ENCODE measurements around the gene FFAR1.

The FFAR1 gene, protein sequence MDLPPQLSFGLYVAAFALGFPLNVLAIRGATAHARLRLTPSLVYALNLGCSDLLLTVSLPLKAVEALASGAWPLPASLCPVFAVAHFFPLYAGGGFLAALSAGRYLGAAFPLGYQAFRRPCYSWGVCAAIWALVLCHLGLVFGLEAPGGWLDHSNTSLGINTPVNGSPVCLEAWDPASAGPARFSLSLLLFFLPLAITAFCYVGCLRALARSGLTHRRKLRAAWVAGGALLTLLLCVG (N-terminal part only)

DNA sequence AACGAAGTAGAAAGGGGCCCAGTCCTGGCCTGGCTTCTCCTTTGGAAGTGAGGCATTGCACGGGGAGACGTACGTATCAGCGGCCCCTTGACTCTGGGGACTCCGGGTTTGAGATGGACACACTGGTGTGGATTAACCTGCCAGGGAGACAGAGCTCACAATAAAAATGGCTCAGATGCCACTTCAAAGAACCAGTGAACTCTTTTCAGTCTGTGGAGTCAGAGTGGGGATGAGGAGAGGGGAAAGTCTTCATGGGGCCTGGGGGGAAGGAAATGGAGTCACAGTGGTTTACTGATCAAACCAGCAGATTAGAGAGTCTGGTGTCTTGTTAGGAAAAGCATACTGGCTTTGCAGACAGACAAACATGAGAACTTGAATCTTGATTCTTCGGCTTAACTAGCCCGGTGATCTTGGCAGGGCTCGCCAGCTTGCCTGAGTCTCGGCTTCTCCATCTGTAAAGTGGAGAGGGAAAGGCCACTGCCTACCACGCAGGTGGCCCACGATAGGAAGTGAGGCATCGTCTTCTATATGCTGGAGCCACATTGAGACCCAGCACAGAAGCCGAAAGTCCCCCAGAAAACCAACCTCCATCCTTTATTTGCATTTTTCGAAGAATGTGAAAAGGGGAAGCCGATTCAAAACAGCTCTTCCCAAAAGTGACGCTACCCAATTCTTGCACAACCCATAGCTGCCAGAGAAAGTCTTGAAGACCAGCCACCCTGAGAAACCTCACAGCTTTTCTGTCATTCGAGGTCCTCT, at the start of gene FFAR1:
TSS of gene FFAR1 (plus strand) at position 732 of the 759 bp plus-strand sequence. CDS start 3,650 bp downstream, outside the sequence.
- DNase-seq: peak in 5 of 14 donors; percentile 11 to 43 (median 12)

DNA sequence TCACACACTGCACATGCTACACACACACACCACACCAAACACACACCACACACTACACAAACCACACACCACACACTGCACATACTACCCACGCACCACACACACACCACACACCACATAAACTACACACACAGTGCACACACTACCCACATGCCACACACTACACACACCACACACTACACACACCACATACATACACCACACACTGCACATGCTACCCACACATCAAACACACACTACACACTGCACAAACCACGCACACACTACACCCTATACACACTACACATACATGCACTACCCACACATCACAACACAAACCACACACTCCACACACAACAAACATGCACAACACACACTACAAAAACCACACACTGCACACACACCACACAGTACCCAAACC, 49.8 kb upstream of the FFAR1 start:
- DNase-seq: no peak

DNA sequence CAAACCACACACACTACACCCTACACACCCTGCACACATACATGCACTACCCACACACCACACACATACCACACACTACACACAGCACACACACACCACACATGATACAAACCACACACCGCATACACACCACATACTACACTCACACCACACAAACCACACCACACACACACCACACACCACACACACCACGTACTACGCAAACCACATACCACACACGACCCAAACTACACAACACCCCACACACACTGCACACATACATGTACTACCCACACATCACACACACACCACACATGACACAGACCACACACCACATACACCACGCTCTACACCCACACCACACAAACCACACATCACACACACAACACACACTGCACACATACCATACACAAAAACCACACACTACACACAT, 49.1 kb upstream of the FFAR1 start:
- no peak for DNase-seq

DNA sequence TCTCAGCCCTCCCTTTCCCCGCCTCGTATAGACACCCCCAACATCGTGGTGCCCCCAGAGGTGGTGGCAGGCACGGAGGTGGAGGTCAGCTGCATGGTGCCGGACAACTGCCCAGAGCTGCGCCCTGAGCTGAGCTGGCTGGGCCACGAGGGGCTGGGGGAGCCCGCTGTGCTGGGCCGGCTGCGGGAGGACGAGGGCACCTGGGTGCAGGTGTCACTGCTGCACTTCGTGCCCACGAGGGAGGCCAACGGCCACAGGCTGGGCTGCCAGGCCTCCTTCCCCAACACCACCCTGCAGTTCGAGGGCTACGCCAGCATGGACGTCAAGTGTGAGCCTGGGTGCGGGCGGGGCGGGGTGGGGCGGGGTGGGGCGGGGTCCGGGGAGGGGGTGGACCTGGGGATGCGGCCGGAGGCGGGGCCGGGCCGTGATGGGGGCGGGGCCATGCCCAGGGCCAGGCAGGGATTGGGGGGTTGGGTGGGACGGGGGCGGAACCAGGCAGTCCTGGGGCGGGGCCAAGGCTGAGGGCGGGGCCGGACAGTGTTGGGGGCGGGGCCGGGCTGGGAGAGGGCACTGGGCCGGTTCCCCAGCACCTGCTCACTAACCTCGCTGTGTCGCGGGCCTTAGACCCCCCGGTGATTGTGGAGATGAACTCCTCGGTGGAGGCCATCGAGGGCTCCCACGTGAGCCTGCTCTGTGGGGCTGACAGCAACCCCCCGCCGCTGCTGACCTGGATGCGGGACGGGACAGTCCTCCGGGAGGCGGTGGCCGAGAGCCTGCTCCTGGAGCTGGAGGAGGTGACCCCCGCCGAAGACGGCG, 48.0 kb upstream of the FFAR1 start:
- peak in 11 of 14 donors; percentile 21 to 76 (median 28) for DNase-seq

DNA sequence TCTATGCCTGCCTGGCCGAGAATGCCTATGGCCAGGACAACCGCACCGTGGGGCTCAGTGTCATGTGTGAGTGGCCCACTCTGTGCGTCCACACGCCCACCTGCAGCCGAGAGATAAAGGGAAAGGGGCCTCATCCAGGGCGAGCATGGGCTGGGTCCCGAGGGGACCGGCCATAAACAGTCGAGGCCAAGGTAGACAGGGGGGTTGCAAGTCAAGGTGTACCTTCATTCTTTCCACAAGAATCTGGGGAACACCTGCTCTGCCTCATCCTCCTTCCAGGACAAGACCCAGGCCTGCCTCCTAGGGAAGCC, 47.4 kb upstream of the FFAR1 start:
- no peak for DNase-seq

DNA sequence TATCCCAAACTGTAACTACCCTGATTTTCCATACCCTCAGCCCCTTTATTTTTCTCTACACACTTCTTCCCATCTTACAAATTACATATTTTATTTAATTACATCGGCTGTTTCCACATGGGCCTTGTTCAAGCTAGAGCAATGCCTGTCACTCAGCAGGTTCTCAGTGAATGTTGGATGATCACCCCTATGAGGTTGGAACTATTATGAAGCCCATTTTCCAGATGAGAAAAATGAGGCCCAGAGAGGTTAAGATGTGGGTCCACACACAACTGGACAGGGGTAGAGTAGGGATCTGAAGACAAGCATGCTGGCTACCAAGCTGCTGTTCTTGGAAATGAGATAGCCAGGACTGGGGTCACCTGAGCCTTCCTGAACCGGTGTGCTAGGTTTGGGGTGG, 45.7 kb upstream of the FFAR1 start:
- DNase-seq: no peak

DNA sequence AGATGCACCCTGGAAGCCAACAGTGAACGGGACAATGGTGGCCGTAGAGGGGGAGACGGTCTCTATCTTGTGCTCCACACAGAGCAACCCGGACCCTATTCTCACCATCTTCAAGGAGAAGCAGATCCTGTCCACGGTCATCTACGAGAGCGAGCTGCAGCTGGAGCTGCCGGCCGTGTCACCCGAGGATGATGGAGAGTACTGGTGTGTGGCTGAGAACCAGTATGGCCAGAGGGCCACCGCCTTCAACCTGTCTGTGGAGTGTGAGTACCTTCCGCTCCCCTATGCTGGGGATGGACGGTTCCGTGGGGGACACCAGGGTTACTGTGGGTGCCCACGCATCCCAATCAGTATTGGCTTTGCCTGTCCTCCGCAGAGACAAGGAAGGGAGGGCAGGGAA, 45.3 kb upstream of the FFAR1 start:
- DNase-seq: no peak

DNA sequence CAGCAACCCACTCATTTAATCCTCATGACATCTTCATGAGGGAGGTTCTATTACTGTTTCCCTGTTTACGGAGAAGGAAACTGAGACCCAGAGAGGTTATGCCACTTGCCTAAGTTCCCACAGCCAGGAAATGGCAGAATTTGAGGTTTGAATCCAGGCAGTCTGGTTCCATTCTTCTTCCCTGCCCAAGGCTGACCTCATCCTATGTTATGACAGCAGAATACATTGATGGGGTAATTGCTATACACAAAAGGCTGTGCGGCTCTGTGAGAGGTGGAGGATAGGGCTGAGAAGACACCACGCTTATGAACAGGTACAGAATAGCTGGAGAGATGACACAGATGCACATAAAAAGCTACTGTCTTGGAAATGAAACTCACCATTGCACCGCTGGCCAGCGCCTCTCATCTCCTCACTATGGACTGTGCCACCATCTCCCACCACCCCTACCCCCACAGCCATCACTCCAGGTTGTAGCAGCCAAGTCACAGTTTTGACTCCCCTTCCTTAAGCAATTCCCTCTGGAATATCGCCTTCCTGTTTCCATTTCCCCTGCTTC, 44.3 kb upstream of the FFAR1 start:
- DNase-seq: no peak

DNA sequence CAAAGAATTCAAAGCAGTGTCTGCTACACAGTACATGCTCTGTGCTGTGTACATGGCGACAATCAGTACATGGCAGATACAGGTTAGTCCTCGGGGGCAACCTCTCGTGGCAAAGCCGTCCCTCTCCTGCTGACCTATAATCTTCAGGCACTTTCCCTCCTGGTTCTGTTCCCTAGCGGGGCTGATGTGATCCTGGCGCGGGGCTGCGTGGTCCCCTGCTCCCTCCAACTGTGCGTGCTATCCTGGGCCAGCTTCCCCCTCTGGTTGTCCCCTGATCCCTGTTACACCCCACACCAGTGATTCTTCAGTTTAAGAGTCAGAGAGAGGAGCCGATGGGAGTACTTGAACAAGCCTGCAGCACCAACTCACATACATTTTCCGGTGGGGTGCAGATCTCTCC, 43.7 kb upstream of the FFAR1 start:
- no peak for DNase-seq

DNA sequence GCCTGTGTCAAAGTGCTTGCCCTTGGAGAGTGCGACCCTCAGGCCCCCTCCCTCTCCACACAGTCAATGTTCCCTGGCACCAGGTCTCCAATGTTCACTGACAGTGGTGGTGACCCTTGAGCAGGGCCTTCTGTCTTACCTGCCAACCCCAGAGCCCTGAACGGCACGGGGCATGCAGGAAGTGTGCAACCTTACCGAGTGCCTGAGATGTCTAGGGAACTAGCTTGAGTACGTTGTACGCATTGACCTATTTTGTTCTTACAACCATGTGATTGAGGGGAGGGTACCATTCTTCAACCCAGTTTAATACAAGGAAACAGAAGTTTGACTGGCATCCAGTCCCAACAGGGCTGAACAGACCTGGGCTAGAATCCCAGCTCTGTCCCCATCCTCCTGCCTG, 42.5 kb upstream of the FFAR1 start:
- DNase-seq: no peak

DNA sequence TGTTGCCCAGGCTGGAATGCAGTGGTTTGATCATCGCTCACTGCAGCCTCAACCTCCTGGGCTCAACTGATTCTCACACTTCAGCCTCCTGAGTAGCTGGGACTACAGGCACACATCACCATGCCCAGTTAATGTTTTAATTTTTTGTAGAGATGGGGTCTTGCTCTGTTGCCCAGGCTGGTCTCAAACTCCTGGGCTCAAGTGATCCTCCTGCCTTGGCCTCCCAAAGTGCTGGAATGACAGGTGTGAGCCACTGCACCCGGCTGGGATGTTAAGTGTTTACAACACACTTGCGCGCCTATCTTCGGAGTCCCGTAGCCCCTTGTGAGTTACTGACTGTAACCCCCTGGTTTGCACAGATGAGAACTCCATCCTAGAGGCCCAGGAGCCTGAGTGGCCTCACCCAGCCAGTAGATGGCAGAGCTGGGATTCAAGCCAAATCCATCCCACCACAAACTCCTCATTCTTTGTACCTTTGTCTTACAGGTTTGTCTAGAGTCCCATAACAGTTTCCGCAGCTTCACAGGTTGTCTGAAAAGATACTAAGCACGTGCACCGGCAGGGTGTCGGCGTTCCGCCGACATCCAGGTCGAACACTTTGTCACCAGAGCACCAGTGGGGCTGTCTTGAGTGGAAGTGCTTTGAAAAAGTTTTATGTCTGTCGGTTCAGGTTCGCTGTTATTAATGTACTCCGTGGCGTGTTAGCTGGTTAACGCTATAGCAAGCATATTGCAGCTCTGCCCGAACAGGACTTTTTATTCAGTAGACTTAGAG, 41.0 kb upstream of the FFAR1 start:
- DNase-seq: no peak

DNA sequence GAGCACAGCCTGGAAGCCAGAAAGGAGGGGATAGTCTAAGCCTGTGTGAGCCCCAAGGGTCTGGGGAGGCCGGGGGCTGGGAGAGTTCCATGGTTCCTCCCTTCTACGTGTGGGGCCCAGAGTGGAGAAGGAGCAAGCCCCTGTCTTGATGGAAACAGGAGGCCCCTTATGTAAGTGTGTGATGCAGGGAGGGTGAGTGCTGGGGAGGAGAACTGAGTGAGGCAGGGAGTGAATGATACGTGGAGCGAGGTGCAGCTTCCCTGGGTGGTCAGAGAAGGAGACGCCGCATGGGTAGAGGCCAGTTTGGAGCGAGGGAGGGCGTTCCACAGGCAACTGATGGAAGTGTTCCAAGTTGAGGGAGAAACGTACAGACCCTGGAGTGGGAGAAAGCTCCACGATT, 39.8 kb upstream of the FFAR1 start:
- DNase-seq: no peak

DNA sequence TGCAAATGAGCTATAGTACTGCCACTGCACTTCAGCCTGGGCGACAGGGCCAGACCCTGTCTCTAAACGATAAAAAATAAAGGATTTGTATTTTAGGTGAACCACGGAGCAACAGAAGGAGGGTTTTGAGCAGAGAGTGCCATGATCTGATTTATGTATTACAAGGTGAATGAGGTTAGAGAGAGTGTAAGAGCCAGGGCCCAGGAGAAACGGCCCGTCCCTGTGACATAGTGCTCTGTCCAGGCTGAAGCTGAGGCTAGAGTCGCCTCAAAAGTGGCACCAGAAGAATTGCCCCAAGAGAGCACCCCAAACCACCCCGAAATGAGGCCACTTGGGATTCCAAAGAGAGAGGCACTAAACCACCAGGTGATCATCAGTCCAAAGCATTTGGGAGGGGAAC, 38.8 kb upstream of the FFAR1 start:
- DNase-seq: no peak

DNA sequence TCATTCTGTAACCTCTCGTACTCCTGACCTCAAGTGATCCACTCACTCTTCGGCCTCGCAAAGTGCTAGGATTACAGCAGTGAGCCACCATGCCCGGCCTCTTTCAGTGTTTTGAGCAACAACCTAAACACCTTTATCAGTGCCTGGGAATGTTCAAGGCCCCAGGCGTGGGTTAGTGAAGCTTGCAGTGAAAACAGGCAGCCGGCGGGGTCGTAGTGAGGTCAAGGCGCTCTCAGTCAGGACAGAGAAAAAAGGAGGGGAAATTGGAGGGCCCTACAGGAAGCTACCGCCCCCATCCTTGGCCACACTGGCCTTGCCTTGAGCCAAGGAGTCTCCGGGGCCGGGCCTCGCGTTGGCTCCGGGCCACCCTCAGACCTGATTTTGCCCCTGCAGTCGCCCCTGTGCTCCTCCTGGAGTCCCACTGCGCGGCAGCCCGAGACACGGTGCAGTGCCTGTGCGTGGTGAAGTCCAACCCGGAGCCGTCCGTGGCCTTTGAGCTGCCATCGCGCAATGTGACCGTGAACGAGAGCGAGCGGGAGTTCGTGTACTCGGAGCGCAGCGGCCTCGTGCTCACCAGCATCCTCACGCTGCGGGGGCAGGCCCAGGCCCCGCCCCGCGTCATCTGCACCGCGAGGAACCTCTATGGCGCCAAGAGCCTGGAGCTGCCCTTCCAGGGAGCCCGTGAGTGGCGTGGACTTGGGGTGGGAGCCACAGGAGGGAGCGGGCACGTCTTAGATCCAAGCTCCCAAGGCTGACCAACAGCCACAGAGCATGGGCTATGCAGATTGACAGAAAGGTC, 38.0 kb upstream of the FFAR1 start:
- DNase-seq: no peak

DNA sequence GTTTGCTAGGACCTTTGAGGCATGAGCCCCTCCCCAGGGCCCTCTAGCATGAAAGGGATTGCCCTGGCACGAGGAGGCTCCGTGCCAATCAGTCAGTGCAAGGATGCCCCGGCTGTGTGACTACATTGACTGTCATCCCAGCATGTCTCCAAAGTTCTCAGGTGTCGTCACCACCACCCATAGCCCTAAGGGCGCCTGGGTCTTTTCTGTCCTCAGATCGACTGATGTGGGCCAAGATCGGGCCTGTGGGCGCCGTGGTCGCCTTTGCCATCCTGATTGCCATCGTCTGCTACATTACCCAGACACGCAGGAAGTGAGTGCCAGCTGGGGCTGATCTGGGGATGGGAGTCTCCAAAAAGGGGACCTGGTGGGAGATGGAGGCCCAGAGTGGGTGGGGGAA, 37.4 kb upstream of the FFAR1 start:
- DNase-seq: no peak

DNA sequence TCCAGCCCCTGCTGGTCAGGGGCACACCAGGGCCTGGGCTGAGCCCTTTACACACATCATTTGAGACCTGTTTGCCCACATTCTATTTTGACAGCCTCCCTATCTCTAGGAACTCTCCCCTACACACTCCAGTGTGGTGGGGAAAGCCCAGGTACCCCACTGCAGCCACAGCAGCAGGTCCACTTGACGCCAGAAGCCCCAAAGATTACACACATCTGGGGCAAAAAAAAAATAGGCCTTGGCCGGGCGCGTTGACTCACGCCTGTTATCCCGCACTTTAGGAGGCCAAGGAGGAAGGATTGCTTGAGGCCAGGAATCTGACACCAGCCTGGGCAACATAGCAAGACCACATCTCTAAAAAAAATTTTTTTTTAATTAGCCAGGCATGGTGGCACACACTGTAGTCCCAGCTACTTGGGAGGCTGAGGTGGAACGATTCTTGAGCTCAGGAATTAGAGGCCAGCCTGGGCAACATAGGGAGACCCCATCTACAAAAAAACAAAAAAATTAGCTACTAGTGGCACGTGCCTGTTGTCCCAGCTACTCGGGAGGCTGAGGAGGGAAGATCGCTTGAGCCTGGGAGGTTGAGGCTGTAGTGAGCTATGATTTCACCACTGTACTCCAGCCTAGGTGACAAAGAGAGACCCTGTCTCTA, 36.8 kb upstream of the FFAR1 start:
- no peak for DNase-seq

DNA sequence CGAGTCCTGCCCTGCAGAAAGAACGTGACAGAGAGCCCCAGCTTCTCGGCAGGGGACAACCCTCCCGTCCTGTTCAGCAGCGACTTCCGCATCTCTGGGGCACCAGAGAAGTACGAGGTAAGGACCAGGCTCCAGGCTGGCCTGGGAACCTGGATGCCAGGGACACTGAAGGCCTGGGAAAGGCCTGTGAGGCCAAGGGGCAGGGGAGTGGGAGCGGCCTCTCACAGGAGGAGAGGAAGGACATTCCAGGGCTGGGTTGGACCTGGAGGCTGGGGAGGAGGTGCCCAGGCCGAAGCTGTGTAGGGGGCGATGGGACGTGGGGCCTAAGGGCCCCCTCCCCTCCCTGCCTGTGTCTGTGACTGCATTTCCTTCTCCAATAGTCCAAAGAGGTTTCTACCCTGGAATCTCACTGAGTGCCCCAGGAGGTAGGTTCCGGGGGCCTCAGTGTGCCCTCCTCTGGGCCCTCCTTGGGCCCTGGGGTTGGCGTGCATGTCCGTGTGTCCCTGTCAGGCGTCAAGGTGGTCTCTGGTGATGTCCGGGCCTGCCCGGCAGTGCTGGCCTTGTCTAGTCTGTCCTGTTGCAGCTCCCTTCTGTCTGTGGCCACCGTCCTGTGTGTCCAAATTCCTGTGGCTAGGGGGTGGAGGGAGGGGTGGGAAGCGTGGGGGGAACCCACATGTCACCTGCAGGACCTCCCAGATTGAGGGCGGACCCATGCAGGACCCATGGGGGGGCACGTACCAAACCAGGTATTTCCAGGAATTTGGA, 35.6 kb upstream of the FFAR1 start:
- DNase-seq: no peak

DNA sequence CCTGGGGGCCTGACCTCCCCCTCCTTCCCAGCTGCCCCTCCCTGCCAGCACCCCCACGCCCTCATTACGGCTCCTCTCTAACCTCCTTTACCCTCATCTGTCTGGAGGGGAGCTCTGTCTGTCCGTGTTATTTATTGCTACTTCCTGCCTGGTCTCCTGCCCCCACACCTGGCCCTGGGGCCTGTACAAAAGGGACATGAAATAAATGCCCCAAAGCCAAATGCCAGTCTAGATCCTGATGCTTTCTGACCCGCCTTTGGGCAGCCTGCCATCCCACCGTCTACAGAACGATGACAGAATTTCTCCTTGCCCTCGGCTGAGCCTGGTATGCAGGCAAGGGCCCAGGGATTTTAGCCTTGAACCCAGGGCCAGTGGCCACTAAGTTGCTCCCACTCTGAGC, 34.1 kb upstream of the FFAR1 start:
- no peak for DNase-seq

DNA sequence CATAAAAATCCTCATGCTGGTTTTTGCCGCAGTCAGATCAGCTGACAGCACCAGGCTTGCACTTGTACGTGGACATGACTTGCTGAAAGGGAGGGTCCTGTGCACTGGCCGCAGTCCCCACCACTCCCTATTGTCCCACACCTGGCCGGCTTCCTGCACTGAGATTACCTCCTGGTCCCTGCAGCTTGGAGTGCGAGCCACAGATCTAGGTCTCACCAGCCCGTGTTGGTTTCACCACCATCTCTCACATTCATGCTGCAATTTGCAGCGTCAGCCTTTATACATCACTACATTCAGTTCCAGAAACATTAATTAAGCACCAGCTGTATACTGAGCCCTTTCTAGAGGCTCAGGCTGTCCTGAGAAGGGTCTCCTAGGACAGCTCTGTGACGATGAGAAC, 33.7 kb upstream of the FFAR1 start:
- no peak for DNase-seq

DNA sequence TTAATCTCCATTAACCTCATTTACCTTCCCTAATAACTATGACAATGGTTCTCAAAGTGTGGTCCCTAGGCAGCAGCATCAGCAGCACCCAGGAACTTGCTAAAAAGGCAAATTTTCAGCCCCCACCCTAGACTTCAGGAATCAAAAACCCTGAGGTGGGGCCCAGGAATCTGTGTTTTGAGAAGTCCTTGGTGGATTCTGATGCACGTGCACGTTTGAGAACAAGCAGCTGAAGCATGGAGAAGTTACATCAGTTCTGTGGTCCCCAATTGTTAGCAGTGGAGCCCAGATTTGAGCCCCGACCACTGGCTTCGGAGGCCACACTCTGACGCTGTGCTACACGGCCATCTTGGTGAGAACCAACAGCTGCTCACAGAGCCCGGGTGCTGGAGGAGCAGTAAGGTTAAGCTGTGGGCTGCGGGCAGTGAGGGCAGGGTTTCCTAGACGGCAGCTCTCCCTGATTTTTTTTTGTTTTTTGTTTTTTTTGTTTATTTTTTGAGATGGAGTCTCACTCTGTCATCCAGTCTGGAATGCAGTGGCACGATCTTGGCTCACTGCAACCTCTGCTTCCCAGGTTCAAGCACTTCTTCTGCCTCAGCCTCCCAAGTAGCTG, 32.7 kb upstream of the FFAR1 start:
- no peak for DNase-seq
